Sigmoid colon (tissue), 4 donors: ENCODE data around the gene ABLIM1.

Experiments
- POLR2A ChIP-seq, 2 donors: fragments of 450-650 bp; IDR thresholded peaks; one replicate each; pipeline ENCODE4 v1.6.1; 2016; ENCODE audit warnings: antibody characterized with exemption in 2 of 2, mild to moderate bottlenecking in 2 of 2, moderate library complexity in 2 of 2
- POLR2AphosphoS5 ChIP-seq, 4 donors: sonication (generic); formaldehyde crosslinking; IDR thresholded peaks; one replicate each; pipeline ENCODE4 v1.6.1; 2017; ENCODE audit warnings: antibody characterized with exemption in 4 of 4

- no peak for TF ChIP-seq POLR2A (IDR thresholded peaks at IDR 0.05)
- TF ChIP-seq POLR2AphosphoS5 (IDR thresholded peaks at IDR 0.05) = no peak
Observed at GRCh38 chr10:114664127-114664526, 6.1 kb upstream of the ABLIM1 start.
